Stimulated activated CD8-positive, alpha-beta memory T cell treated with anti-CD3 and anti-CD28 coated beads, Interleukin-4, amount 100 ng/mL, for 1 hour (primary cell): ENCODE measurements around the gene LANCL3.

ENCODE experiments used
- DNase-seq, 2 donors: peaks; one replicate each; pipeline ENCODE4 v3.0.0-alpha.2; 2020; ENCODE audit warnings: low read depth in 2 of 2, low spot score in 1 of 2

Gene LANCL3

GRCh38 chrX:37678574-37678973, 107.1 kb downstream of the LANCL3 start:
- DNase-seq: no peak

GRCh38 chrX:37679230-37679629, 107.8 kb downstream of the LANCL3 start:
- no peak for DNase-seq

GRCh38 chrX:37679888-37680287, 108.4 kb downstream of the LANCL3 start:
- DNase-seq: no peak

GRCh38 chrX:37684426-37684825, 113.0 kb downstream of the LANCL3 start:
- no peak for DNase-seq

GRCh38 chrX:37684973-37685372, 113.5 kb downstream of the LANCL3 start:
- DNase-seq: no peak

GRCh38 chrX:37685381-37686359, 114.2 kb downstream of the LANCL3 start, which contains the start of gene XK:
Gene XK (plus strand): TSS chrX:37685791. CDS start chrX:37685962, 171 bp downstream.
- no peak for DNase-seq

GRCh38 chrX:37686369-37686995, 115.0 kb downstream of the LANCL3 start:
- no peak for DNase-seq

GRCh38 chrX:37686996-37687395, 115.5 kb downstream of the LANCL3 start:
- DNase-seq: no peak

- DNase-seq: no peak
Measured at GRCh38 chrX:37690119-37690518, 118.7 kb downstream of the LANCL3 start.

- no peak for DNase-seq
Measured at GRCh38 chrX:37692918-37693317, 121.5 kb downstream of the LANCL3 start.

GRCh38 chrX:37697169-37697760, 125.8 kb downstream of the LANCL3 start:
- DNase-seq: no peak

GRCh38 chrX:37701588-37701987, 130.1 kb downstream of the LANCL3 start:
- no peak for DNase-seq

- no peak for DNase-seq
Measured at GRCh38 chrX:37711991-37712390, 140.5 kb downstream of the LANCL3 start.

GRCh38 chrX:37712458-37712857, 141.0 kb downstream of the LANCL3 start:
- DNase-seq: no peak

- no peak for DNase-seq
Measured at GRCh38 chrX:37714479-37714878, 143.0 kb downstream of the LANCL3 start.

- DNase-seq: no peak
Measured at GRCh38 chrX:37716602-37717001, 145.1 kb downstream of the LANCL3 start.

- DNase-seq: no peak
Measured at GRCh38 chrX:37717708-37718107, 146.2 kb downstream of the LANCL3 start.

- no peak for DNase-seq
Measured at GRCh38 chrX:37722595-37722994, 151.1 kb downstream of the LANCL3 start.

- no peak for DNase-seq
Measured at GRCh38 chrX:37726346-37726745, 154.9 kb downstream of the LANCL3 start.
